ENCODE measurements around the gene HDHD3. TPM values are rescaled to one million over a fixed set of nuclear protein-coding genes. Genes with fewer than 3 reads are reported as not detected.
A peak's percentile ranks its signal among the peaks of the same experiment; 100 is the strongest.
"Not testable (repeated sequence)": the region's sequence is repeated elsewhere in the genome, so short reads cannot be mapped to it uniquely, and the experiment has no call there.

Gene HDHD3
- total RNA-seq, 1 donor from 2014 or later, result 9.8 TPM

GRCh38 chr9:113386571-113387393 is 10.0 kb upstream of the HDHD3 start:
- Histone ChIP-seq H3K27me3 (no peaks in the 10 kb centered on the region), H3F3A (ENCODE audit: low read depth) (no peaks in the 10 kb centered on the region), H2AFZ (replicated peaks) (no peak overlapping the region), H3K27ac (no peak overlapping the region), H4K20me1 (ENCODE audit: low read depth) (no peaks in the 10 kb centered on the region), H3K9ac (no peak overlapping the region), H3K4me2 (no peak overlapping the region), H3K36me3 (no peaks in the 10 kb centered on the region), H3K4me1 (no peaks in the 10 kb centered on the region), H3K9me3 (ENCODE audit: low read depth) (no peaks in the 10 kb centered on the region), H3K4me3 (no peak overlapping the region), H3K79me2 (ENCODE audit: low read depth) (no peaks in the 10 kb centered on the region)
- TF ChIP-seq EZH2phosphoT487 (IDR thresholded peaks at IDR 0.05) (no peak), EZH2 (IDR thresholded peaks at IDR 0.05) (no peak)
- TF ChIP-seq, protein P1, sequence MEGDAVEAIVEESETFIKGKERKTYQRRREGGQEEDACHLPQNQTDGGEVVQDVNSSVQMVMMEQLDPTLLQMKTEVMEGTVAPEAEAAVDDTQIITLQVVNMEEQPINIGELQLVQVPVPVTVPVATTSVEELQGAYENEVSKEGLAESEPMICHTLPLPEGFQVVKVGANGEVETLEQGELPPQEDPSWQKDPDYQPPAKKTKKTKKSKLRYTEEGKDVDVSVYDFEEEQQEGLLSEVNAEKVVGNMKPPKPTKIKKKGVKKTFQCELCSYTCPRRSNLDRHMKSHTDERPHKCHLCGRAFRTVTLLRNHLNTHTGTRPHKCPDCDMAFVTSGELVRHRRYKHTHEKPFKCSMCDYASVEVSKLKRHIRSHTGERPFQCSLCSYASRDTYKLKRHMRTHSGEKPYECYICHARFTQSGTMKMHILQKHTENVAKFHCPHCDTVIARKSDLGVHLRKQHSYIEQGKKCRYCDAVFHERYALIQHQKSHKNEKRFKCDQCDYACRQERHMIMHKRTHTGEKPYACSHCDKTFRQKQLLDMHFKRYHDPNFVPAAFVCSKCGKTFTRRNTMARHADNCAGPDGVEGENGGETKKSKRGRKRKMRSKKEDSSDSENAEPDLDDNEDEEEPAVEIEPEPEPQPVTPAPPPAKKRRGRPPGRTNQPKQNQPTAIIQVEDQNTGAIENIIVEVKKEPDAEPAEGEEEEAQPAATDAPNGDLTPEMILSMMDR (IDR thresholded peaks at IDR 0.05), result no peak
- Mint-ChIP-seq H3K4me1 (no peaks in the 10 kb centered on the region), H3K27me3 (ENCODE audit: insufficient read depth, low read depth) (peaks cover 10% of the 10 kb centered on the region), H3K9me3 (no peaks in the 10 kb centered on the region), H3K27ac (no peak overlapping the region), H3K36me3 (peaks cover 15% of the 10 kb centered on the region), H3K4me3 (peak overlapping the region; percentile 8)
- DNase-seq (ENCODE audit: low spot score), result no peak

GRCh38 chr9:113381909-113382411 is 5.2 kb upstream of the HDHD3 start:
- no peak overlapping the region for H3K4me3 Mint-ChIP-seq
- H3K9me3 ChIP-seq (ENCODE audit: low read depth), result no peaks in the 10 kb centered on the region
- H3K4me1 Mint-ChIP-seq, result peaks cover 5% of the 10 kb centered on the region
- TF ChIP-seq, protein P1 (IDR thresholded peaks at IDR 0.05), result no peak
- TF ChIP-seq EZH2phosphoT487 (IDR thresholded peaks at IDR 0.05) (no peak), EZH2 (IDR thresholded peaks at IDR 0.05) (no peak)
- H3K27ac ChIP-seq, result no peak overlapping the region
- H3K4me3 ChIP-seq, result no peak overlapping the region
- peaks cover 3% of the 10 kb centered on the region for H3K4me1 ChIP-seq
- H3K36me3 ChIP-seq, result no peaks in the 10 kb centered on the region
- H4K20me1 ChIP-seq (ENCODE audit: low read depth), result no peaks in the 10 kb centered on the region
- H3K27me3 ChIP-seq, result no peaks in the 10 kb centered on the region
- H3K9me3 Mint-ChIP-seq, result no peaks in the 10 kb centered on the region
- peaks cover 6% of the 10 kb centered on the region for H3K36me3 Mint-ChIP-seq
- H3K79me2 ChIP-seq (ENCODE audit: low read depth), result no peaks in the 10 kb centered on the region
- no peak overlapping the region for H2AFZ ChIP-seq (replicated peaks)
- H3K27me3 Mint-ChIP-seq (ENCODE audit: insufficient read depth, low read depth), result peaks cover 5% of the 10 kb centered on the region
- H3K27ac Mint-ChIP-seq, result no peak overlapping the region
- no peak for DNase-seq (ENCODE audit: low spot score)
- no peak overlapping the region for H3K9ac ChIP-seq
- H3K4me2 ChIP-seq, result no peak overlapping the region
- peaks cover 6% of the 10 kb centered on the region for H3F3A ChIP-seq (ENCODE audit: low read depth)

GRCh38 chr9:113381441-113381840 is 4.7 kb upstream of the HDHD3 start:
- H3K79me2 ChIP-seq (ENCODE audit: low read depth); H3K27ac Mint-ChIP-seq; DNase-seq (ENCODE audit: low spot score); H3K4me1 ChIP-seq; H3K9me3 Mint-ChIP-seq; H4K20me1 ChIP-seq (ENCODE audit: low read depth); H3F3A ChIP-seq (ENCODE audit: low read depth); H2AFZ ChIP-seq (replicated peaks); H3K4me3 Mint-ChIP-seq; H3K9ac ChIP-seq; H3K9me3 ChIP-seq (ENCODE audit: low read depth); H3K4me1 Mint-ChIP-seq; H3K27ac ChIP-seq; H3K4me3 ChIP-seq; H3K27me3 Mint-ChIP-seq (ENCODE audit: insufficient read depth, low read depth); H3K27me3 ChIP-seq; H3K4me2 ChIP-seq; H3K36me3 ChIP-seq; H3K36me3 Mint-ChIP-seq: not testable (repeated sequence)

DNA sequence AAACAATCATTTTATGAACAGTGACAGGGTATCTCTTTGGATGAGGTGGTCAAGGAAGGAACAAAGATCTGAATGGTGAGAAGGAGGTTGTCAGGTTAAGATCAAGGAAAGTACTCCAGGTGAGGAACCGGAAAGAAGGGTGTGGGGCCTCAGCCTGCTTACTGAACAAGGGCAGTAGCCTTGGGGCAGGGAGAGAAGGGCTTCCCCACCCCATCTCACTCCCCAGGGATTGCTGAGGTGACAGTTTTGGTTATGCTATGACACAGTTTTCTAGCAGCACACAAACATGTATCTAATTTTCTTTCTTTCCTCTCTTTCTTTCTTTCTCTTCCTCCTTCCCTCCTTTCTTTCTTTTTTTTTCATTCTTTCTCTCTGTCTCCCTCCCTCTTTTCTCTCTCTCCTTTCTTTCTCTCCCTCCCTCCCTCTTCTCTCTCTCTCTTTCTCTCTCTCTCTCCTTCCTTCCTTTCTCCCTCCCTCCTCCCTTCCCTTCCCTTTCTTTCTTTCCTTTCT is 4.1 kb upstream of the HDHD3 start:
- DNase-seq (ENCODE audit: low spot score), result no peak
- peaks cover 3% of the 10 kb centered on the region for H3K4me1 ChIP-seq
- H3F3A ChIP-seq (ENCODE audit: low read depth), result peaks cover 11% of the 10 kb centered on the region
- Mint-ChIP-seq H3K27me3 (ENCODE audit: insufficient read depth, low read depth) (peaks cover 2% of the 10 kb centered on the region), H3K4me1 (peaks cover 5% of the 10 kb centered on the region), H3K9me3 (no peaks in the 10 kb centered on the region), H3K27ac (no peak overlapping the region), H3K36me3 (no peaks in the 10 kb centered on the region), H3K4me3 (no peak overlapping the region)
- H3K27me3 ChIP-seq, result no peaks in the 10 kb centered on the region
- no peak overlapping the region for H3K27ac ChIP-seq
- no peaks in the 10 kb centered on the region for H3K36me3 ChIP-seq
- H4K20me1 ChIP-seq (ENCODE audit: low read depth), result no peaks in the 10 kb centered on the region
- H3K9ac ChIP-seq, result no peak overlapping the region
- TF ChIP-seq, protein P1 (IDR thresholded peaks at IDR 0.05), result no peak
- no peaks in the 10 kb centered on the region for H3K9me3 ChIP-seq (ENCODE audit: low read depth)
- no peak overlapping the region for H3K4me3 ChIP-seq
- no peak overlapping the region for H3K4me2 ChIP-seq
- no peaks in the 10 kb centered on the region for H3K79me2 ChIP-seq (ENCODE audit: low read depth)
- H2AFZ ChIP-seq (replicated peaks), result no peak overlapping the region

- not testable (repeated sequence) for H3K4me2 ChIP-seq; H3K36me3 ChIP-seq; H3K9ac ChIP-seq; H3K4me3 ChIP-seq; H3K27ac ChIP-seq; H3K36me3 Mint-ChIP-seq; H2AFZ ChIP-seq (replicated peaks); H3K27me3 ChIP-seq; H4K20me1 ChIP-seq (ENCODE audit: low read depth); H3K9me3 ChIP-seq (ENCODE audit: low read depth); H3K4me3 Mint-ChIP-seq; H3K9me3 Mint-ChIP-seq; H3K4me1 ChIP-seq; H3K79me2 ChIP-seq (ENCODE audit: low read depth); H3K27me3 Mint-ChIP-seq (ENCODE audit: insufficient read depth, low read depth); H3K27ac Mint-ChIP-seq; DNase-seq (ENCODE audit: low spot score)
- H3K4me1 Mint-ChIP-seq, result peaks cover 11% of the 10 kb centered on the region
- H3F3A ChIP-seq (ENCODE audit: low read depth), result peaks cover 11% of the 10 kb centered on the region
These were observed 3.0 kb upstream of the HDHD3 start for GRCh38 chr9:113379829-113380210.
